Calu3 (cell line): Measurements from ENCODE around the gene KAZN. TPM values are rescaled to one million over a fixed set of nuclear protein-coding genes. Genes with fewer than 3 reads are reported as not detected.

Source experiments
- BruUV-seq: library from RNA; stranded (reverse); fragments of 400-500 nt; replicated peaks from 2 replicates; lab custom pipeline; 2021; lab: Mats Ljungman, UMichigan
- CTCF ChIA-PET: fragments of 300-600 bp; sonication (Branson Sonifier 250); formaldehyde crosslinking; loops from one replicate; lab custom pipeline; 2022; ENCODE audit warnings: antibody characterized with exemption; lab: Charles Lee
- DNase-seq: peaks from one replicate; pipeline ENCODE4 v3.0.0; 2022
- H3K27ac Mint-ChIP-seq: one replicate; pipeline ENCODE4 v1.8.0; 2022; ENCODE audit warnings: mixed read lengths; ENCODE audit not compliant: unreplicated experiment
- H3K27me3 Mint-ChIP-seq: one replicate; pipeline ENCODE4 v1.8.0; 2022; ENCODE audit warnings: mixed read lengths; ENCODE audit not compliant: unreplicated experiment
- H3K36me3 Mint-ChIP-seq: one replicate; pipeline ENCODE4 v1.8.0; 2022; ENCODE audit warnings: mild to moderate bottlenecking, moderate library complexity, mixed read lengths; ENCODE audit not compliant: insufficient read depth, unreplicated experiment
- H3K4me1 Mint-ChIP-seq: one replicate; pipeline ENCODE4 v1.8.0; 2022; ENCODE audit warnings: mild to moderate bottlenecking, low read depth, mixed read lengths; ENCODE audit not compliant: unreplicated experiment
- H3K4me3 Mint-ChIP-seq: one replicate; pipeline ENCODE4 v1.8.0; 2022; ENCODE audit warnings: mild to moderate bottlenecking, low read depth, moderate library complexity, mixed read lengths; ENCODE audit not compliant: unreplicated experiment
- H3K9me3 Mint-ChIP-seq: one replicate; pipeline ENCODE4 v1.8.0; 2022; ENCODE audit warnings: low read depth, mixed read lengths; ENCODE audit not compliant: unreplicated experiment
- intact Hi-C: fragments of 100-400 bp; cut with micrococcal nuclease; formaldehyde crosslinking; loops from one replicate; pipeline ENCODE4 v1.10.0; 2022; ENCODE audit not compliant: unreplicated experiment
- total RNA-seq: library from RNA; stranded (reverse); gene quantifications from 2 replicates; pipeline ENCODE4 v1.2.3, GENCODE V29; 2022
- TF ChIP-seq, protein P1 (sequence below): fragments of 200-600 bp; IDR thresholded peaks from one replicate; pipeline ENCODE4 v1.8.0; 2022; ENCODE audit warnings: antibody characterized with exemption; ENCODE audit not compliant: unreplicated experiment

KAZN gene
- total RNA-seq, 1 experiment from 2014 or later: 3.6 TPM

DNA sequence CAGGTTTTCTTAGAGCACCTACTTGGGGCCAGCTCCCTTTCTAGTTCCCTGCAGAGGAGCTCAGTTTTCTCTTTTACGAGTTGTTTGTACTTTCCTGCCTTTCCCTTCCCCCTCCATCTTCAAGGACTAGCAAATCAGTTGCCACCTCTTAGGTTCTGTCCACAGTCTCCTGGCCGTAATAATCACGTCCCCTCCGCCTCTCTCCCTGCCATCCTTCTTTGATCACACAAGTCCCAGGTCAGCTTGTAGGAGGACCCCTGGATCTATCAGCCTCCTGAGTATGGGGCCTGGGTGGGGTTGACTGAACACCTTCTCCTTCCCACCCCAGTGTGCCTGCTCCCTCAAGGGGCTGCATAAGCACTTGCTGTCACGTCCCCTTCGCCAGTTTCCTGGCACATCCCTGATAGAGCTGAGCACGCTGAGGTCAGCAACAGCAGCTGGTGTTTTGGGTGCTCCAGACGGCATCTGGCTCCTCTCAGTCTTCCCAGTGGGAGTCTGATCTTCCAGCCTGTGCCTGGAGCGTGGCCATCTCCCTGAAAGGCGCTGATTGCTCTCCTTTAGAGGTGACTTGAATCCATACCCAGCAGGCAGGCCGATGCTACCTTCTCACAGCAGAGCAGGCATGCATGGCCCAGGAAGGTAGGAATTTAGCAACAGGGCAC is 338.9 kb downstream of the KAZN start:
- no TSS peak for BruUV-seq
- CTCF ChIA-PET: no interaction called here
- H3K4me3 Mint-ChIP-seq: no peak overlapping the region
- H3K36me3 Mint-ChIP-seq: no peaks in the 10 kb centered on the region
- intact Hi-C loops: no loop called here
- H3K4me1 Mint-ChIP-seq: no peaks in the 10 kb centered on the region
- no peak overlapping the region for H3K27ac Mint-ChIP-seq
- TF ChIP-seq, protein P1, sequence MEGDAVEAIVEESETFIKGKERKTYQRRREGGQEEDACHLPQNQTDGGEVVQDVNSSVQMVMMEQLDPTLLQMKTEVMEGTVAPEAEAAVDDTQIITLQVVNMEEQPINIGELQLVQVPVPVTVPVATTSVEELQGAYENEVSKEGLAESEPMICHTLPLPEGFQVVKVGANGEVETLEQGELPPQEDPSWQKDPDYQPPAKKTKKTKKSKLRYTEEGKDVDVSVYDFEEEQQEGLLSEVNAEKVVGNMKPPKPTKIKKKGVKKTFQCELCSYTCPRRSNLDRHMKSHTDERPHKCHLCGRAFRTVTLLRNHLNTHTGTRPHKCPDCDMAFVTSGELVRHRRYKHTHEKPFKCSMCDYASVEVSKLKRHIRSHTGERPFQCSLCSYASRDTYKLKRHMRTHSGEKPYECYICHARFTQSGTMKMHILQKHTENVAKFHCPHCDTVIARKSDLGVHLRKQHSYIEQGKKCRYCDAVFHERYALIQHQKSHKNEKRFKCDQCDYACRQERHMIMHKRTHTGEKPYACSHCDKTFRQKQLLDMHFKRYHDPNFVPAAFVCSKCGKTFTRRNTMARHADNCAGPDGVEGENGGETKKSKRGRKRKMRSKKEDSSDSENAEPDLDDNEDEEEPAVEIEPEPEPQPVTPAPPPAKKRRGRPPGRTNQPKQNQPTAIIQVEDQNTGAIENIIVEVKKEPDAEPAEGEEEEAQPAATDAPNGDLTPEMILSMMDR: no peak
- DNase-seq: no peak
- H3K27me3 Mint-ChIP-seq: no peaks in the 10 kb centered on the region
- H3K9me3 Mint-ChIP-seq: no peaks in the 10 kb centered on the region

DNA sequence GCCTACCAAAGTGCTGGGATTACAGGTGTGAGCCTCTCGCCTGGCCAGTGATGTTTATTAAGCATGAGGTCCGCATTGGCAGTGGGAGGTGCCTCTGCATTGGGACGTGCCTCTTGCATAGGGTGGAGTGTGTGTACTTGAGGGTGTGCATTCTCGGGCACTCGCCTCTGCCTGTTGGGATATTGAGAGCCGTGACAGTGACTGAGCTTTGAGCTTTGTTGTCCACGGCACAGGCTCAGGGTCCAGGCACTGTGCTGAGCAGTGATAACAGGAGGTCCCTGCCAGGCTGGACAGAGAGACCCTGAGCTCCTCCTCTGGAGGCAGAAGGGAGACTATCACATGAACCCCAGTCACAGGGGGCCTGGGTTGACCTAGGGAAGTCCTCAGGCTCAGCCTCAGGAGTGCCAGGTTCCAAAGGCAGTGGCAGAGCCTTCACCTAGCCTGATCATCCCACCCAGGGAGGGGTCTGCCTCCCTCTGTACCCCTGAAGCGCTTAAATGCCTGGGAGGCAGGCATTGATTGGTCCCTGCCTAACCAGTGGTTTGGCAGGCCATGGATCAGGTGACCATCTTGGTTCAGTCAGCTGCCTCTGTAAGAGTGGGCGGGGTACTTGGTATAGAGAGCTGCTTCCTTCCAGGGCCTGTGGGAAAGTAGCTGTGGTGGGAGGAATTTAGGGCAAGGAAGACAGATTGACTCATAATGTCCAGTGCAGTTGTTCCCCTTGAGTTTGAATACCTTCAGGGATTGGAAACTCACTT is 341.2 kb downstream of the KAZN start:
- no peaks in the 10 kb centered on the region for H3K27me3 Mint-ChIP-seq
- no TSS peak for BruUV-seq
- H3K36me3 Mint-ChIP-seq: no peaks in the 10 kb centered on the region
- TF ChIP-seq, protein P1: no peak
- intact Hi-C loops: no loop called here
- CTCF ChIA-PET: no interaction called here
- no peak overlapping the region for H3K4me3 Mint-ChIP-seq
- no peak overlapping the region for H3K27ac Mint-ChIP-seq
- H3K4me1 Mint-ChIP-seq: no peaks in the 10 kb centered on the region
- no peak for DNase-seq
- H3K9me3 Mint-ChIP-seq: no peaks in the 10 kb centered on the region

DNA sequence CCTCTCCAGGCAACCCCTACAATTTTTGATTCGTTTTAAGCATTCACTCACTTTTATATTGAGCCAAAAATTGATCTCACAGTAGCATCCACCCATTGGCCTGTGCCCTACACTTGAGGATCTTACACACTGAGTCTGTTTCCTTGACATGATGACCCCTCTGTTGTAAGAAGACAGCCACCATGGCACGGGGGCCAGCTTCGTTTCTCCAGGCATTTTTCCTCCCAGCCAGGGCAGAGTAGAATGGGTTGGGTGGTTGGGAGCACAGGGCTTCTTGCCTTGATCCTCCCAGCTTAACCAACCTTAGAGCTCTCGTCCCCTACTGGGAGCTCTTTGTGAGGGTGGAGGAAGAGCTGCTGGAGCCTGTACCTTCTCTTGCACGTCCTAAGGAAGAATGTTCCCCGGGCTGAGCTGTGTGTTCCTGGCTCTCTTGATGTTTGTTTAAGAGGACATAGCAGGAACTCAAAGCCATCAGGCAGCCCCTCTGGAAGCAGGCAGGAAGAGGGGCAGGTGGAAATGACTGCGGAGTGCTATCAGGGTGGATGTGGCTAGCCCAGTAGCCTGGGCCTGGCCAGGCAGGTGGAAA is 341.9 kb downstream of the KAZN start:
- CTCF ChIA-PET: no interaction called here
- H3K27ac Mint-ChIP-seq: no peak overlapping the region

DNA sequence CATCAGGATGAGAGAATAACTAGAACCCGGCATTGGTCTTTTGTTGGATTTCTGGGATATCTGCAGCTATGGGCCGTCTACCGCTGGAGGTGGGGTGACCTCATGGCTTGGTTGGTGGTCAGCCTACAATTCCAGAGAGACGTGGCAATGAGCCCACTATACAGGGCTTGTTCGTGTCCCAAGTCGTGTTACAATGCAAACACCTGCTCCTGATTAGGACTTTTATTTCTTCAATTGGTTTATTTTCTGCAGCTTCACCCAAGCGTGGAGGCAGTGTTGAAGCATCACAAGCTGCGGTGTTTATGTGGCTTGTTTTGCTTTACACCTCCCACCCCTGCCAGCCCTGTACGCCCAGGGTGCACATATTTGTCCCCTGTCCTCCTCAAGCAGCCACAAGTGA is 343.4 kb downstream of the KAZN start:
- H3K27me3 Mint-ChIP-seq: no peaks in the 10 kb centered on the region
- CTCF ChIA-PET: no interaction called here
- H3K36me3 Mint-ChIP-seq: no peaks in the 10 kb centered on the region
- BruUV-seq: no TSS peak
- no peak overlapping the region for H3K4me3 Mint-ChIP-seq
- TF ChIP-seq, protein P1: no peak
- H3K9me3 Mint-ChIP-seq: no peaks in the 10 kb centered on the region
- intact Hi-C loops: no loop called here
- H3K4me1 Mint-ChIP-seq: no peaks in the 10 kb centered on the region
- no peak overlapping the region for H3K27ac Mint-ChIP-seq
- no peak for DNase-seq

More for the DNA sequence above, 341.9 kb downstream of the KAZN start:
- no peaks in the 10 kb centered on the region for H3K36me3 Mint-ChIP-seq
- no peaks in the 10 kb centered on the region for H3K9me3 Mint-ChIP-seq
- TF ChIP-seq, protein P1: no peak
- no peak overlapping the region for H3K4me3 Mint-ChIP-seq
- no peaks in the 10 kb centered on the region for H3K27me3 Mint-ChIP-seq
- no TSS peak for BruUV-seq
- no peaks in the 10 kb centered on the region for H3K4me1 Mint-ChIP-seq
- DNase-seq: no peak
- intact Hi-C loops: no loop called here
